GM12801 (cell line): Measurements from ENCODE around the gene TADA2B.

ENCODE experiments used
- TF ChIP-seq, protein P1 (sequence below): IDR thresholded peaks from one replicate; pipeline ENCODE4 v1.5.1; 2011; ENCODE audit warnings: control low read depth; ENCODE audit not compliant: insufficient read length; ENCODE audit errors: extremely low read depth

Gene TADA2B

DNA sequence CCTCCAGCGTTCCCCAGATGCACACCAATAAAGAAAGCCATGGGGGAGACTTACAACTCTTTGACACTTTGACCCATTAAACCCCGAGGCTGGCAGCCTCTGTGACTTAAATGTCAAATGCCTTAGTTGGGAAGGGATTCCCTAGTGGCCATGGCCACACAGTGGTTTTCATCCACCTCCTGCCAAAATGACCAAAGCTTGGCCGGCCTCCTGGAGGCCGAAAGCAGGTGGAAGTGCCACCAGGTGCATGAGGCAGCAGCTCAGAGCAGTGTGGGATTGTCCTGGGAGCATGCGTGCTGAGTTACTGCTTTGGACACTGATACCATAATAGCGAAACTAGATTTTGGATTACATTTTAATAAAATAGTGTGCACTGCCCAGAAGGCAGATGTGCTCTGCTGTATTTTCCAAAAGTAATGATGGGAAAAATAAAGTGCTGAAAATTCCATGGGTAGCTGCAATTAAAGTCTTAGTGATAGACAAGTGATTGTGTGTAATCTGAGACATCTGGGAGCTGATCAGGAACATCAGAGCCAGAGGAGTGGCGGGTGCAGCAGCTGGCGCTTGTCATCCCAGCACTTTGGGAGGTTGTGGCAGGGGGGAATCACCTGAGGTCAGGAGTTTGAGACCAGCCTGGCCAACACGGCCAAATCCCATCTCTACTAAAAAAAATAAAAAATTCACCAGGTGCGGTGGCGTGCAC, 39.8 kb upstream of the TADA2B start:
- TF ChIP-seq, protein P1, sequence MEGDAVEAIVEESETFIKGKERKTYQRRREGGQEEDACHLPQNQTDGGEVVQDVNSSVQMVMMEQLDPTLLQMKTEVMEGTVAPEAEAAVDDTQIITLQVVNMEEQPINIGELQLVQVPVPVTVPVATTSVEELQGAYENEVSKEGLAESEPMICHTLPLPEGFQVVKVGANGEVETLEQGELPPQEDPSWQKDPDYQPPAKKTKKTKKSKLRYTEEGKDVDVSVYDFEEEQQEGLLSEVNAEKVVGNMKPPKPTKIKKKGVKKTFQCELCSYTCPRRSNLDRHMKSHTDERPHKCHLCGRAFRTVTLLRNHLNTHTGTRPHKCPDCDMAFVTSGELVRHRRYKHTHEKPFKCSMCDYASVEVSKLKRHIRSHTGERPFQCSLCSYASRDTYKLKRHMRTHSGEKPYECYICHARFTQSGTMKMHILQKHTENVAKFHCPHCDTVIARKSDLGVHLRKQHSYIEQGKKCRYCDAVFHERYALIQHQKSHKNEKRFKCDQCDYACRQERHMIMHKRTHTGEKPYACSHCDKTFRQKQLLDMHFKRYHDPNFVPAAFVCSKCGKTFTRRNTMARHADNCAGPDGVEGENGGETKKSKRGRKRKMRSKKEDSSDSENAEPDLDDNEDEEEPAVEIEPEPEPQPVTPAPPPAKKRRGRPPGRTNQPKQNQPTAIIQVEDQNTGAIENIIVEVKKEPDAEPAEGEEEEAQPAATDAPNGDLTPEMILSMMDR: no peak

DNA sequence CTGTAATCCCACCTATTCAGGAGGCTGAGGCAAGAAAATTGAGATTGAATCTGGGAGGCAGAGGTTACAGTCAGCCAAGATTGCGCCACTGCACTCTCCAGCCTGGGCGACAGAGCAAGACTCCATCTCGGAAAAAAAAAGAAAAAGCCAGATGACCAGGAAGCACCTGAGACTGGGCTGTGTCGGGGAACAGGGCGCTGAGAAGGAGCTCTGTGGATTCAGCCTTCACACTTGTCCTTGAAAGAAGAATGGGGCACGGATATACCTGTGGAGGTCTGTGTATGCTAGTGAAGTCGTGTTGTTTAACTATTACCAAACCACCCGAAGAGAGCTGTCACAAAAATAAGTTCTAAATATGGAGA, 39.3 kb upstream of the TADA2B start:
- TF ChIP-seq, protein P1: no peak

DNA sequence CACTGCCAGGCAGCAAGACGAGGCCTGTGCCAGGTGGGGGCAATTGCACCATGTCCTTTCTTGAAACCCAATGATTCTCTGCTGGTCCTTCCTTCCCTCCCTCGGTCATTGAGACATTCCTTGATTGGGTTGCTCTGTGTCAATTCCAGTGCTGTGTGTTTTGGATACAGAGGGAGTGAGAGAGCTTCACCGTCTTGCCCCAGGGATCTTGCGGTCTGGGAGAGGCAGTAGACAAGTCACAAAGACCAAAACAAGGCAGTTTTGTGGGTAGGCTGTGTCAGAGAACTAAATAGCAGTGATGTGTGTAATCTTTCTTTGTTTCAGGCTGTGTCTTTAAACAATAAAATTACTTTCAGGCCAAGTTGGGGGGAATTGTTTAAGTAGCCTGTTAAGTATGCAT, 38.8 kb upstream of the TADA2B start:
- TF ChIP-seq, protein P1: no peak

DNA sequence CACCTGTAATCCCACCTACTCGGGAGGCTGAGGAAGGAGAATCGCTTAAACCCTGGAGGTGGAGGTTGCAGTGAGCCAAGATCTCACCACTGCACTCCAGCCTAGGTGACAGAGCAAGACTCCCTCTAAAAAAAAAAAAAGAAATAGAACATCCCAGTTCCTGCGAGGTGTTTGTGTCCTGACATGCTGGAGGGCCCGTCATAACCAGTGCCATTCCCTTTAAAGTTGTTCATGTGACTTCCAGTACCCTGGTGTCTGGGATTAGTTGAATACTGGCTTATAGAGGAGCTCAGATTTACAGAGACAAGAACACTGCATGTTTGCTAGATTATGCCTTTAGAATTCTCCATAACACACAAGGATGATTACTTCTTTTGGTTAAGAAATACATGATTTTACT, 37.6 kb upstream of the TADA2B start:
- TF ChIP-seq, protein P1: no peak

DNA sequence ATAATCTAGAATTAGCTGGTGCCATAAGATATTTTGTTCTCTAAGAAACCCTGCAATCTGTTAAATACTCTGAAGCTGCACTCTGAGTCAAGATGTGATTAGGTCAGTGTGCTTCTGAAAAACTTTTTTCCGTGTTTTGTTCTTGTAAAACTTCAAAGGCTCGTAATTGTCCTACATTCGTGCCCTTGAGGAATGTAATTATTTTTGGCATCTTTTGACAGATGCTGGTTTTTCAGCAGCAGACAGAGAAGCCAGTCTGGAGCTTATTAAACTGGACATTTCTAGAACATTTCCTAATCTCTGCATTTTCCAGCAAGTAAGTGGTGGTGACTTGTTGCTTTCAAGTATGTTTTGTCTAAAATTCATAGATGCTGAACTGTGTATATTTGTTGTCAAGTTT, 36.8 kb upstream of the TADA2B start:
- TF ChIP-seq, protein P1: no peak

DNA sequence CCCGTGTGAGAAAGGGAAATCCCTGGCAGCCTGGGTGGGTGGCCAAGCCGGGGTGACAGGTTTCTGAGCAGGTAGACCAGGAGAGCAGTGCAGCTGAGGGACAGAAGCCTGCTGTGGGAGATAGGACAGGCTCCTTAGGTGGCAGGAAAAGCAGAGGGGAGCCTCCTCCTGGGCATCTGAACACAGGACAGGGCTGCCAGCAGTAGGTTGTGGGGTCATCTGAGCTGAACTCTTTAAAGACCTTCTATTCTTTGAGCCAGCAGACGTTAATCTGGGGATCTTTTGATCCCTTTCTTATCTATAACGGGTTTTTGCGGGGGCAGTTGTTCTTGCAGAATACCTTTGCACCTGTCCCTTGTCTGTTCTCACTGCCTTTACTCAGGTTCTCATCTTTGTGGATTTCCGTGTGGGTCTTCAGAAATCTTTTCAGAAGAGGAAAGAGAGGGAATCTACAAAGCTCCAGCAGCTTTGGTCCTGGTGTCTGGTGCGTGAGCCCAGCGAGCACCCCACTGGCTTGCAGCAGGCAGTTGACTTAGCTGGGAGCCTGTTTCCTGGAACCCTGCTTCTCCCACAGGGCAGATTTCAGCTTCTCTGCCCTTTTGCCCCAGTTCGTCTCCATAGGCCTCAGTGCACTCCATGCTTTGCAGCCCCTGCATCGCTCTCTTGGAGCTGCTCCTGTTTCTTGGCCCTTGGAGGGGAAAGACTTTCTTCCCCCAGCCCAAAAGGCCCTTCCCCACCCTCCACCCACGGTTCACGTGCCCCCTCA, 35.8 kb upstream of the TADA2B start:
- TF ChIP-seq, protein P1: no peak

DNA sequence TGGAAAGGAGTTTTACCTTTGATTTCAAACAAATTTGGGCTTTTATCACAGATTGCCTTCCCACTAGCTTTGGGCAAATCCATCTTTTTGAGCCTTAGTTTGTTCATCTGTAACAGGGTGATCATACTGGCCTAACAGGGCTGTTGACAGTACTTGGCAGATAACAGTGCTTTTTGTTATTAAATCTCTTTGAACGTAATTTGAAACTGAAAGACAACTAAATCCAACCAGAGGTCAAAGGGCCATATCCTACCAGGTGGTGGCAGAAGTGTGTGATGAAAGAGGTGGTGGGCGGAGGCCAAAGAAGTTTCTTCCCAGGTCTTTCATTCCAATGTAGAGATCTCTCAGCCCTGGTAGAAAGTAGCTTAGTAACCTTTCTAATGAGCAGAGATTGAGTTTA, 35.2 kb upstream of the TADA2B start:
- TF ChIP-seq, protein P1: no peak
